Liver (tissue), 9 donors: Measurements from ENCODE around the gene SENP7. TPM values are rescaled to one million over a fixed set of nuclear protein-coding genes. Genes with fewer than 3 reads are reported as not detected.

Source experiments
- DNase-seq: peaks from one replicate; pipeline ENCODE4 v3.0.0-alpha.2; 2017; ENCODE audit warnings: low spot score
- H3K27ac ChIP-seq, 2 donors: one replicate each; pipeline ENCODE4 v1.7.0; 2013; ENCODE audit warnings: inconsistent platforms in 2 of 2, low read length in 2 of 2, control low read depth in 1 of 2, low read depth in 1 of 2, mild to moderate bottlenecking in 1 of 2
- H3K27me3 ChIP-seq, 4 donors: one replicate each; pipeline versions ENCODE4 v1.6.1 to v1.7.0; 2013; ENCODE audit warnings: low read length in 3 of 4, inconsistent platforms in 1 of 4, mild to moderate bottlenecking in 1 of 4, moderate library complexity in 1 of 4; ENCODE audit not compliant: control insufficient read depth in 4 of 4, insufficient read depth in 4 of 4
- H3K36me3 ChIP-seq, 4 donors: one replicate each; pipeline versions ENCODE4 v1.6.1 to v1.7.0; 2013; ENCODE audit warnings: low read length in 3 of 4, mild to moderate bottlenecking in 3 of 4, low read depth in 1 of 4, moderate library complexity in 1 of 4; ENCODE audit not compliant: control insufficient read depth in 4 of 4, insufficient read depth in 3 of 4
- H3K4me1 ChIP-seq, 4 donors: one replicate each; pipeline versions ENCODE4 v1.6.1 to v1.7.0; 2013; ENCODE audit warnings: low read length in 3 of 4, mild to moderate bottlenecking in 3 of 4, moderate library complexity in 1 of 4; ENCODE audit not compliant: control insufficient read depth in 4 of 4, insufficient read depth in 4 of 4
- H3K4me3 ChIP-seq, 3 donors: one replicate each; pipeline versions ENCODE4 v1.6.1 to v1.7.0; 2013; ENCODE audit warnings: low read length in 3 of 3, control low read depth in 1 of 3, low read depth in 1 of 3, mild to moderate bottlenecking in 1 of 3
- H3K9ac ChIP-seq, 2 donors: one replicate each; pipeline ENCODE4 v1.7.0; 2013; ENCODE audit warnings: low read length in 2 of 2, mild to moderate bottlenecking in 2 of 2, moderate library complexity in 2 of 2, control low read depth in 1 of 2, low read depth in 1 of 2
- H3K9me3 ChIP-seq, 4 donors: one replicate each; pipeline versions ENCODE4 v1.6.1 to v1.7.0; 2013; ENCODE audit warnings: low read length in 3 of 4; ENCODE audit not compliant: control insufficient read depth in 4 of 4
- EGR1 ChIP-seq, 2 donors: IDR thresholded peaks; 2 replicates each; pipeline ENCODE4 v1.6.1; 2016 to 2018; ENCODE audit warnings: antibody characterized with exemption in 2 of 2, low read depth in 2 of 2
- FOXA1 ChIP-seq: IDR thresholded peaks from 2 replicates; pipeline ENCODE4 v1.6.1; 2016; ENCODE audit warnings: antibody characterized with exemption
- FOXA2 ChIP-seq: IDR thresholded peaks from 2 replicates; pipeline ENCODE4 v1.6.1; 2016; ENCODE audit warnings: antibody characterized with exemption
- GABPA ChIP-seq, 2 donors: IDR thresholded peaks in 1 of 2; conservative IDR thresholded peaks in 1 of 2; 2 replicates each; pipeline ENCODE4 v1.6.1; 2016; ENCODE audit warnings: antibody characterized with exemption in 2 of 2, mild to moderate bottlenecking in 1 of 2, moderate library complexity in 1 of 2
- HNF4A ChIP-seq, 2 donors: conservative IDR thresholded peaks; 2 replicates each; pipeline ENCODE4 v1.6.1; 2016; ENCODE audit warnings: antibody characterized with exemption in 2 of 2, mild to moderate bottlenecking in 2 of 2
- HNF4G ChIP-seq: IDR thresholded peaks from 2 replicates; pipeline ENCODE4 v1.6.1; 2016; ENCODE audit warnings: antibody characterized with exemption
- JUND ChIP-seq, 2 donors: IDR thresholded peaks; 2 replicates each; pipeline ENCODE4 v1.6.1; 2016; ENCODE audit warnings: antibody characterized with exemption in 2 of 2
- NR2F2 ChIP-seq: IDR thresholded peaks from 2 replicates; pipeline ENCODE4 v1.6.1; 2016; ENCODE audit warnings: antibody characterized with exemption
- RAD21 ChIP-seq, 2 donors: IDR thresholded peaks; 2 replicates each; pipeline ENCODE4 v1.6.1; 2016; ENCODE audit warnings: antibody characterized with exemption in 2 of 2, mild to moderate bottlenecking in 2 of 2
- RXRA ChIP-seq, 2 donors: IDR thresholded peaks; 2 replicates each; pipeline ENCODE4 v1.6.1; 2017 to 2018; ENCODE audit warnings: antibody characterized with exemption in 2 of 2, mild to moderate bottlenecking in 1 of 2
- SP1 ChIP-seq: IDR thresholded peaks from 2 replicates; pipeline ENCODE4 v1.6.1; 2018; ENCODE audit warnings: antibody characterized with exemption, mild to moderate bottlenecking
- TAF1 ChIP-seq: conservative IDR thresholded peaks from 2 replicates; pipeline ENCODE4 v1.6.1; 2016; ENCODE audit warnings: antibody characterized with exemption, mild to moderate bottlenecking
- WGBS: extraction: QIAGEN DNeasy Blood & Tissue Kit; methylation state at CpG from one replicate; pipeline ENCODE4 v1.1.7; 2013; 5-methylcytosine and 5-hydroxymethylcytosine counted together
- polyA plus RNA-seq, 2 donors: library from polyadenylated mRNA; stranded (reverse) in 1 of 2; unstranded in 1 of 2; fragments of 200-250 nt in 1 of 2; fragments of >200 nt in 1 of 2; fragmentation: Nextera tagmentation in 1 of 2; extraction: Ambion mirVana in 1 of 2; gene quantifications; one replicate each; pipeline versions ENCODE4 v1.2.1 to v1.2.3, GENCODE V29; 2013 to 2015
- total RNA-seq, 2 donors: library from RNA; depleted of rRNA; stranded (reverse); fragments of >200 nt; gene quantifications; one replicate each; pipeline ENCODE4 v1.2.3, GENCODE V29; 2014
- TF ChIP-seq, protein P1 (sequence below): IDR thresholded peaks from 2 replicates; pipeline ENCODE4 v1.6.1; 2016; ENCODE audit warnings: antibody characterized with exemption
- TF ChIP-seq, protein P2 (sequence below): fragments of 150-350 bp; IDR thresholded peaks from 2 replicates; pipeline ENCODE4 v1.5.1; 2017; ENCODE audit warnings: improper control_type of control experiment, low read depth, low read length; ENCODE audit not compliant: missing input control
- TF ChIP-seq, protein P3 (sequence below): IDR thresholded peaks from 2 replicates; pipeline ENCODE4 v1.6.1; 2016; ENCODE audit warnings: antibody characterized with exemption
- TF ChIP-seq, protein P4 (sequence below): IDR thresholded peaks from 2 replicates; pipeline ENCODE4 v1.6.1; 2016; ENCODE audit warnings: antibody characterized with exemption, mild to moderate bottlenecking
- TF ChIP-seq, protein P5 (sequence below): IDR thresholded peaks from 2 replicates; pipeline ENCODE4 v1.6.1; 2016; ENCODE audit warnings: antibody characterized with exemption
- donor health status: healthy.
- donor health status: healthy.
- donor health status: healthy.
- donor health status: healthy.
- donor health status: healthy.

Gene SENP7
- total and polyA plus RNA-seq, 4 donors = 1.9 to 18.5 (median 6.8) TPM

DNA sequence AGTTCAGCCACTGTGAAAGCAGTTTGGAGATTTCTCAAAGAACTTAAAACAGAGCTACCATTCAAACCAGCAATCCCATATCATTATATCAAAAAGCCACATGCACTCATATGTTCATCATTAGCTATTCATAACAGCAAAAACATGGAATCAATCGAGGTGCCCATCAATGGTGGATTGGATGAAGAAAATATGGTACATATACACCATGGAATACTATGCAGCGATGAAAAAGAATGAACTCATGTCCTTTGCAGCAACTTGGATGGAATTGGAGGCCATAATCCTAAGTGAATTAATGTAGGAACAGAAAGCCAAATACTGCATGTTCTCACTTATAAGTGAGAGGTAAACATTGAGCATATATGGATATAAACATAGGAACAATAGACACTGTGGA is 224.7 kb downstream of the SENP7 start:
- Histone ChIP-seq H3K27ac (no peak overlapping the region), H3K9me3 (no peaks in the 10 kb centered on the region), H3K4me3 (no peak overlapping the region), H3K36me3 (no peaks in the 10 kb centered on the region), H3K4me1 (no peaks in the 10 kb centered on the region), H3K9ac (no peak overlapping the region), H3K27me3 (no peaks in the 10 kb centered on the region)
- TF ChIP-seq HNF4A (conservative IDR thresholded peaks at IDR 0.05) (no peak), JUND (IDR thresholded peaks at IDR 0.05) (no peak), RXRA (IDR thresholded peaks at IDR 0.05) (no peak), FOXA2 (no peak)
- TF ChIP-seq, protein P1, sequence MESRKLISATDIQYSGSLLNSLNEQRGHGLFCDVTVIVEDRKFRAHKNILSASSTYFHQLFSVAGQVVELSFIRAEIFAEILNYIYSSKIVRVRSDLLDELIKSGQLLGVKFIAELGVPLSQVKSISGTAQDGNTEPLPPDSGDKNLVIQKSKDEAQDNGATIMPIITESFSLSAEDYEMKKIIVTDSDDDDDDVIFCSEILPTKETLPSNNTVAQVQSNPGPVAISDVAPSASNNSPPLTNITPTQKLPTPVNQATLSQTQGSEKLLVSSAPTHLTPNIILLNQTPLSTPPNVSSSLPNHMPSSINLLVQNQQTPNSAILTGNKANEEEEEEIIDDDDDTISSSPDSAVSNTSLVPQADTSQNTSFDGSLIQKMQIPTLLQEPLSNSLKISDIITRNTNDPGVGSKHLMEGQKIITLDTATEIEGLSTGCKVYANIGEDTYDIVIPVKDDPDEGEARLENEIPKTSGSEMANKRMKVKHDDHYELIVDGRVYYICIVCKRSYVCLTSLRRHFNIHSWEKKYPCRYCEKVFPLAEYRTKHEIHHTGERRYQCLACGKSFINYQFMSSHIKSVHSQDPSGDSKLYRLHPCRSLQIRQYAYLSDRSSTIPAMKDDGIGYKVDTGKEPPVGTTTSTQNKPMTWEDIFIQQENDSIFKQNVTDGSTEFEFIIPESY = no peak
- TF ChIP-seq, protein P2, sequence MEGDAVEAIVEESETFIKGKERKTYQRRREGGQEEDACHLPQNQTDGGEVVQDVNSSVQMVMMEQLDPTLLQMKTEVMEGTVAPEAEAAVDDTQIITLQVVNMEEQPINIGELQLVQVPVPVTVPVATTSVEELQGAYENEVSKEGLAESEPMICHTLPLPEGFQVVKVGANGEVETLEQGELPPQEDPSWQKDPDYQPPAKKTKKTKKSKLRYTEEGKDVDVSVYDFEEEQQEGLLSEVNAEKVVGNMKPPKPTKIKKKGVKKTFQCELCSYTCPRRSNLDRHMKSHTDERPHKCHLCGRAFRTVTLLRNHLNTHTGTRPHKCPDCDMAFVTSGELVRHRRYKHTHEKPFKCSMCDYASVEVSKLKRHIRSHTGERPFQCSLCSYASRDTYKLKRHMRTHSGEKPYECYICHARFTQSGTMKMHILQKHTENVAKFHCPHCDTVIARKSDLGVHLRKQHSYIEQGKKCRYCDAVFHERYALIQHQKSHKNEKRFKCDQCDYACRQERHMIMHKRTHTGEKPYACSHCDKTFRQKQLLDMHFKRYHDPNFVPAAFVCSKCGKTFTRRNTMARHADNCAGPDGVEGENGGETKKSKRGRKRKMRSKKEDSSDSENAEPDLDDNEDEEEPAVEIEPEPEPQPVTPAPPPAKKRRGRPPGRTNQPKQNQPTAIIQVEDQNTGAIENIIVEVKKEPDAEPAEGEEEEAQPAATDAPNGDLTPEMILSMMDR = no peak
- TF ChIP-seq, protein P3, sequence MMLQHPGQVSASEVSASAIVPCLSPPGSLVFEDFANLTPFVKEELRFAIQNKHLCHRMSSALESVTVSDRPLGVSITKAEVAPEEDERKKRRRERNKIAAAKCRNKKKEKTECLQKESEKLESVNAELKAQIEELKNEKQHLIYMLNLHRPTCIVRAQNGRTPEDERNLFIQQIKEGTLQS = no peak
- no peak for DNase-seq
- WGBS = 84% methylated on average over 2 of the region's 2 CpGs

DNA sequence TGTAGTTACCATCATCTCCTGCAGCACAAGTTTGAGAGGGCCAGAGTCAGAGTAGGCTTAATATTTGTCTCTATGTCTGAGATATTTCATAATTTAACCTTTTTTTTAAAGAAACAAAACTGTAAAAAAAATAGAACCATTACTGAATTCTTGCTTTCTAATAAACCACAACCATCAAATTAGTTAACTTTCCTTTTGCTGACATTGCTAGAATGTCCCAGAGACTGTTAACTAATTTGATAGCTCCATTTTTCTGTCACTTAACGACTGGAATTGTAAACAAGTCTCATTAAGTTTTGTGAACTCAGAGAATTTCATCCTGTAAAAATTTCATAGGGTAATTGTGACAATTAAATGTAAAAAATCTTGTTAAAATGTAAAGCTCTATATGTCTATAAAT is 228.3 kb downstream of the SENP7 start:
- Histone ChIP-seq H3K27ac (no peak overlapping the region), H3K4me1 (no peaks in the 10 kb centered on the region), H3K4me3 (no peak overlapping the region), H3K27me3 (no peaks in the 10 kb centered on the region), H3K9ac (no peak overlapping the region), H3K9me3 (no peaks in the 10 kb centered on the region), H3K36me3 (no peaks in the 10 kb centered on the region)
- no peak for TF ChIP-seq NR2F2
- TF ChIP-seq, protein P4, sequence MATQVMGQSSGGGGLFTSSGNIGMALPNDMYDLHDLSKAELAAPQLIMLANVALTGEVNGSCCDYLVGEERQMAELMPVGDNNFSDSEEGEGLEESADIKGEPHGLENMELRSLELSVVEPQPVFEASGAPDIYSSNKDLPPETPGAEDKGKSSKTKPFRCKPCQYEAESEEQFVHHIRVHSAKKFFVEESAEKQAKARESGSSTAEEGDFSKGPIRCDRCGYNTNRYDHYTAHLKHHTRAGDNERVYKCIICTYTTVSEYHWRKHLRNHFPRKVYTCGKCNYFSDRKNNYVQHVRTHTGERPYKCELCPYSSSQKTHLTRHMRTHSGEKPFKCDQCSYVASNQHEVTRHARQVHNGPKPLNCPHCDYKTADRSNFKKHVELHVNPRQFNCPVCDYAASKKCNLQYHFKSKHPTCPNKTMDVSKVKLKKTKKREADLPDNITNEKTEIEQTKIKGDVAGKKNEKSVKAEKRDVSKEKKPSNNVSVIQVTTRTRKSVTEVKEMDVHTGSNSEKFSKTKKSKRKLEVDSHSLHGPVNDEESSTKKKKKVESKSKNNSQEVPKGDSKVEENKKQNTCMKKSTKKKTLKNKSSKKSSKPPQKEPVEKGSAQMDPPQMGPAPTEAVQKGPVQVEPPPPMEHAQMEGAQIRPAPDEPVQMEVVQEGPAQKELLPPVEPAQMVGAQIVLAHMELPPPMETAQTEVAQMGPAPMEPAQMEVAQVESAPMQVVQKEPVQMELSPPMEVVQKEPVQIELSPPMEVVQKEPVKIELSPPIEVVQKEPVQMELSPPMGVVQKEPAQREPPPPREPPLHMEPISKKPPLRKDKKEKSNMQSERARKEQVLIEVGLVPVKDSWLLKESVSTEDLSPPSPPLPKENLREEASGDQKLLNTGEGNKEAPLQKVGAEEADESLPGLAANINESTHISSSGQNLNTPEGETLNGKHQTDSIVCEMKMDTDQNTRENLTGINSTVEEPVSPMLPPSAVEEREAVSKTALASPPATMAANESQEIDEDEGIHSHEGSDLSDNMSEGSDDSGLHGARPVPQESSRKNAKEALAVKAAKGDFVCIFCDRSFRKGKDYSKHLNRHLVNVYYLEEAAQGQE = no peak
- TF ChIP-seq, protein P2 = no peak
- no peak for TF ChIP-seq HNF4G
- TF ChIP-seq GABPA (IDR thresholded peaks at IDR 0.05 in 1 of 2, conservative IDR thresholded peaks at IDR 0.05 in 1 of 2) = no peak
- TF ChIP-seq SP1 = no peak
- no peak for TF ChIP-seq JUND (IDR thresholded peaks at IDR 0.05)
- TF ChIP-seq, protein P1 = no peak
- TF ChIP-seq EGR1 (IDR thresholded peaks at IDR 0.05; ENCODE audit: low read depth in 2 of 2) = no peak
- TF ChIP-seq FOXA1 = no peak
- TF ChIP-seq TAF1 = no peak
- no peak for TF ChIP-seq FOXA2
- TF ChIP-seq, protein P3 = no peak
- TF ChIP-seq RXRA (IDR thresholded peaks at IDR 0.05) = no peak
- no peak for TF ChIP-seq RAD21 (IDR thresholded peaks at IDR 0.05)
- TF ChIP-seq, protein P5, sequence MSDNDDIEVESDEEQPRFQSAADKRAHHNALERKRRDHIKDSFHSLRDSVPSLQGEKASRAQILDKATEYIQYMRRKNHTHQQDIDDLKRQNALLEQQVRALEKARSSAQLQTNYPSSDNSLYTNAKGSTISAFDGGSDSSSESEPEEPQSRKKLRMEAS = no peak
- no peak for DNase-seq
- 73% methylated on average over 1 of the region's 1 CpG for WGBS
